Endothelial cell (in vitro differentiated cells): ENCODE measurements around the gene RHBDF1. TPM values are rescaled to one million over a fixed set of nuclear protein-coding genes. Genes with fewer than 3 reads are reported as not detected.
A peak's percentile ranks its signal among the peaks of the same experiment; 100 is the strongest.

Source experiments
- DNase-seq: peaks from one replicate; pipeline ENCODE4 v3.0.0; 2021; ENCODE audit warnings: low spot score
- H3K27ac Mint-ChIP-seq: one replicate; pipeline ENCODE4 v1.8.0; 2021; ENCODE audit warnings: mixed read lengths, inconsistent platforms; ENCODE audit not compliant: unreplicated experiment
- H3K27me3 Mint-ChIP-seq: one replicate; pipeline ENCODE4 v1.8.0; 2021; ENCODE audit warnings: mild to moderate bottlenecking, moderate library complexity, mixed read lengths, inconsistent platforms; ENCODE audit not compliant: unreplicated experiment
- H3K36me3 Mint-ChIP-seq: one replicate; pipeline ENCODE4 v1.8.0; 2021; ENCODE audit warnings: mild to moderate bottlenecking, low read depth, mixed read lengths, inconsistent platforms; ENCODE audit not compliant: unreplicated experiment
- H3K4me1 Mint-ChIP-seq: one replicate; pipeline ENCODE4 v1.8.0; 2021; ENCODE audit warnings: mild to moderate bottlenecking, mixed read lengths, inconsistent platforms; ENCODE audit not compliant: unreplicated experiment
- H3K4me3 Mint-ChIP-seq: one replicate; pipeline ENCODE4 v1.8.0; 2021; ENCODE audit warnings: mild to moderate bottlenecking, mixed read lengths, inconsistent platforms; ENCODE audit not compliant: unreplicated experiment
- H3K9me3 Mint-ChIP-seq: one replicate; pipeline ENCODE4 v1.8.0; 2021; ENCODE audit warnings: mixed read lengths, inconsistent platforms; ENCODE audit not compliant: unreplicated experiment
- total RNA-seq: library from RNA; stranded (reverse); fragmentation: NEBNext Ultra II Directional; extraction: Animal tissue kit (Norgen Biotek cat#: 25700); gene quantifications from one replicate; pipeline ENCODE4 v1.2.1, GENCODE V29; 2021; ENCODE audit not compliant: unreplicated experiment
- TF ChIP-seq, protein P1 (sequence below): fragments of 200-600 bp; sonication (generic); IDR thresholded peaks from one replicate; pipeline ENCODE4 v1.5.0; 2021; ENCODE audit warnings: antibody characterized with exemption; ENCODE audit not compliant: unreplicated experiment

The RHBDF1 gene
- total RNA-seq, 1 donor from 2014 or later = 60.7 TPM

DNA sequence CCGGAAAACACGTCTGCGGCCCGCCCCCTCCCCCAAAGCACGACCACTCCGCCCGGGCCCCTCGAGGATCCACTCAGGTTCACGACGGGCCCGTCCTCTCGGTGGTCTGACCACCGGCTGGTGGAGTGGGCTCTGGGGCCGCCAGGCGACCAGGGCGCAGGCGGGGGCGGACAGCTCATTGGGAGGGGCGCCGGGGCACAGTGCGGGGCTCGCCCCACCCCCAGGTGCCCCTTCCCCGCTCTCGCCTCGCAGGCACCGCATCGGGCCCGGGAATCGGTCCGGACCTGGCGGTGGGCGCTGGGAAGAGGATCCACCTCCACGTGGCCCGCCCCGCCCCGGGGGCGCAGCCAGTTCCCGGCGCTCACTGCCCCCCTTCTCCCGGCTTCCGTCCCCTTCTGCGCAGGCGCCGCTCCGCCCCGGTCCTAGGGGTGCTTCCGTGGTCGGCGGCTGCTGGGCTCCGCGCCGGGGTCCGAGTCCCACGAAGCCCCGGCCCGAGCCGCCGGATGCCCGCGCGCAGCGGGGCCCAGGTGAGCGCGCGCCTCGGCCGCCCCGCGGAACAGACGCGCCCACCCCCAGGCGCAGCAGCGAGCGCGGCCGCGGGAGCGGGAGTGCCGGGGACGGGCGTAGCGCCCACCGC, 5.5 kb upstream of the RHBDF1 start, which contains the start of gene MPG:
Gene MPG, plus strand, starts transcription at position 419 of the 637 bp plus-strand sequence. Its CDS starts 85 bp downstream, at position 504.
- TF ChIP-seq, protein P1, sequence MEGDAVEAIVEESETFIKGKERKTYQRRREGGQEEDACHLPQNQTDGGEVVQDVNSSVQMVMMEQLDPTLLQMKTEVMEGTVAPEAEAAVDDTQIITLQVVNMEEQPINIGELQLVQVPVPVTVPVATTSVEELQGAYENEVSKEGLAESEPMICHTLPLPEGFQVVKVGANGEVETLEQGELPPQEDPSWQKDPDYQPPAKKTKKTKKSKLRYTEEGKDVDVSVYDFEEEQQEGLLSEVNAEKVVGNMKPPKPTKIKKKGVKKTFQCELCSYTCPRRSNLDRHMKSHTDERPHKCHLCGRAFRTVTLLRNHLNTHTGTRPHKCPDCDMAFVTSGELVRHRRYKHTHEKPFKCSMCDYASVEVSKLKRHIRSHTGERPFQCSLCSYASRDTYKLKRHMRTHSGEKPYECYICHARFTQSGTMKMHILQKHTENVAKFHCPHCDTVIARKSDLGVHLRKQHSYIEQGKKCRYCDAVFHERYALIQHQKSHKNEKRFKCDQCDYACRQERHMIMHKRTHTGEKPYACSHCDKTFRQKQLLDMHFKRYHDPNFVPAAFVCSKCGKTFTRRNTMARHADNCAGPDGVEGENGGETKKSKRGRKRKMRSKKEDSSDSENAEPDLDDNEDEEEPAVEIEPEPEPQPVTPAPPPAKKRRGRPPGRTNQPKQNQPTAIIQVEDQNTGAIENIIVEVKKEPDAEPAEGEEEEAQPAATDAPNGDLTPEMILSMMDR = no peak
- no peaks in the 10 kb centered on the region for H3K9me3 Mint-ChIP-seq
- peaks cover 2% of the 10 kb centered on the region for H3K36me3 Mint-ChIP-seq
- DNase-seq = peak; percentile 82
- H3K4me3 Mint-ChIP-seq = peak within 1 kb of the TSS; percentile 89
- H3K27me3 Mint-ChIP-seq = peaks cover 9% of the 10 kb centered on the region
- peaks cover 18% of the 10 kb centered on the region for H3K4me1 Mint-ChIP-seq
- peak within 1 kb of the TSS; percentile 57 for H3K27ac Mint-ChIP-seq

DNA sequence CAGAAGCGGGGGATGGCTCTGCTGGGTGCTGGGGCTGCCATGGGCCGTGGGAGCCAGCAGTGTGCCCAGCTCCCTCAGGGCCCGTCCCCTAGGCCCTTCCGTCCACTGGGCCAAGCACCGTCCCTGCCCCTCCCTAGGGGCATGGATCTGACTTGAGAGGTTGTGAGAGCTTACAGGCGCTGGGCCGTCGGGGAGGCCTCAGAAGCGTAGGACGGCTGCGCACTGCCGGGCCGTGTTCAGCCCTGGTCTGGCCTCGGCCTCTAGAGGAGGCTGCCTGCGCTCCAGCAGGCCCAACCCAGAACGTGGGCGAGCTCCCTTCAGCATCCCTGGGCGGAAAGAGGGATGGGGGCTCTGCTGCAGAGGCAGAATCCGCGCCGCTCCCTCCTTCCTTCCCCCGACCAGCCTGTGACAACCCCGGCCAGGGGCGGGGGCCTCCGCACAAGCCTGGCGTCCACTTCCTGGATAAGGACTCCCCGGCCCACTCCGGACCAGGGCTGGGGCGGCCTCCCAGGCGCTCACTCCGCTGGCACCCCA, 4.9 kb upstream of the RHBDF1 start:
- Mint-ChIP-seq H3K36me3 (peaks cover 4% of the 10 kb centered on the region), H3K27ac (no peak overlapping the region), H3K4me1 (peaks cover 20% of the 10 kb centered on the region), H3K9me3 (no peaks in the 10 kb centered on the region), H3K27me3 (peaks cover 8% of the 10 kb centered on the region), H3K4me3 (peak overlapping the region; percentile 71)
- peak; percentile 61 for DNase-seq
- TF ChIP-seq, protein P1 = no peak

DNA sequence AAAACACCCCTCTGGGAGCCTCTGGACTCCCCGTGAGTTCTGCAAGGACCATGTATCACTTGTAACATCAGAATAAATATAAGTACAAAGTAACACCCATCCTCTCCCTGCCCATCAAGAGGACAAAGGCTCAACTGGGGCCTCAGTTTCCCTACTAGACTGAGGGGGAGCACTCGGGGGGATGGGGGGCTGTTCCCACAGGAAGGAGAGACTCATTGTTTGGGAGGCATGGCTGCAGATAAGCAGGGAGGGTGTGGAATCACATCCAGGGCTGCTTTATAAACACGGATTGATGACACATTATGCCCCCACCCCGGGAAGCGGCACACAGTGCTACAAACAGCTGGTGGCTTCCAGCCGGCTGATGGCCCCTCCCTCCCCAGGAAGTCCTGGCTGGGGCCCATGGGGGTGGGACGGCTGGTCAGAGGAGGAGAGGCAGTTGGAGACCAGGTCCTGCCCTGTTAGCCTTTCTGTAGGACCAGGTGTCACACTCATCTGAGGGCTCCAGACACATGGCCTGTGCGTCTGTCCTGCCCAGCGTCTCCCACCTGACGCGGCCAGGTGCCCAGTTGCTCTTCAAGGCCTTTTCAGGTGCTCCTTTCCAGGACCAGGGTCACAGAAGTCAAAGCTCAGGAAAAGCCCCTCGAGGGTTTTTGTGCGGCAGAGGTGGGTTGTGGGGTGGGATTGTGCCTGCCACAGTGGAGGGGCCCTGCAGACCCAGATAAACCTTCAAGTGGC, 4.3 kb upstream of the RHBDF1 start:
- Mint-ChIP-seq H3K4me1 (peaks cover 20% of the 10 kb centered on the region), H3K27ac (peak overlapping the region; percentile 82), H3K27me3 (peaks cover 8% of the 10 kb centered on the region), H3K36me3 (peaks cover 4% of the 10 kb centered on the region), H3K4me3 (peak overlapping the region; percentile 56), H3K9me3 (no peaks in the 10 kb centered on the region)
- TF ChIP-seq, protein P1 = no peak
- peak; percentile 47 for DNase-seq

DNA sequence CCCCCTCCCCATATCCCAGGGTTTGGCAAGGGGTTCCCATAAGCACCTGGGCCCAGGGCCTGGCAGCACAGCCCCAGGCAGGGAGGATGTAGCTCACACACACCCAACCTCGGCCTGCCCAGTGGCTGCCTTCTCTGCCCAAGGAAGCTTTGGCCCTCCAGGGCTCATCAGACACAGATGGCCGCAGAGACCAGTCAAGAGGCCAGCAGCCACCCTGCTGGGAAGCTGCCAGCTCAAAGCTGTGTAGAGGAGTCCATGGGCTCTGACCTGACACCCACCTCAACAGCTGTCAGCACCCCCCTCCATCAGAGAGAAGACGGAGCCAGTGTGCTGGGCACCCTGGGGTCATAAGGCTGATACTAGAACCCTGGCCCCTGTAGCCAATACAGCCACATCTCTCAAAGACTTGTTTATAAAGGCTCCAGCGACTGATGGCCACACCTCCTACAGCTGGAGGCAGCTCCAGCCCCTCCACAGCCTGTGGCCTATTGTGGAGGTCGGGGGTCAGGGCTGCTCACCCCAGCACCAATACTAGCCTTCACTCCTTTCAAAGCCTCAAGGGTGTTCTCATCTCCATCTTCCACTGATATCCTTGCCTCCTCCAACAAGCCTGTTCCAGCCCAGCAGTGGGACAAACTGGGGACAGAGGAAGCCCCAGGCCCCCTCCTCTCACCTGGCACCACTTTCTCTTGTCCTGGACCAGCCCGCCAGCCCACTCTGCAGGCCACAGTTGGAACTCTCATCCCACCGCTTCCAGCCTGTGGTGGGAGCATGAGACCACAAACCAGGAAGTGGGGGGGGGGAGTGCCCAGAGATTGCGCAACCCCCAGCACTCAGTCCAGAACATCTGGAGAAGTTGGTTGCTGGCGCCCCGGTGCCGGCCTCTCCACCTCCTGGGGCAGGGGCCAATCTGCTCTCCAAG, 3.4 kb upstream of the RHBDF1 start:
- H3K4me1 Mint-ChIP-seq = peaks cover 20% of the 10 kb centered on the region

More for the DNA sequence above, 3.4 kb upstream of the RHBDF1 start:
- peak; percentile 63 for DNase-seq
- Mint-ChIP-seq H3K4me3 (peak overlapping the region; percentile 56), H3K27me3 (peaks cover 8% of the 10 kb centered on the region), H3K9me3 (no peaks in the 10 kb centered on the region), H3K27ac (peak overlapping the region; percentile 75), H3K36me3 (peaks cover 4% of the 10 kb centered on the region)
- TF ChIP-seq, protein P1 = no peak
